Stimulated activated CD4-positive, alpha-beta T cell treated with anti-CD3 and anti-CD28 coated beads, Interleukin-4, amount 100 ng/mL, for 48 hours (primary cell): ENCODE data around the gene PRSS33.

ENCODE experiments used
- DNase-seq, 2 donors: peaks; one replicate each; pipeline ENCODE4 v3.0.0-alpha.2; 2020; ENCODE audit warnings: low read depth in 2 of 2

PRSS33 gene

DNA sequence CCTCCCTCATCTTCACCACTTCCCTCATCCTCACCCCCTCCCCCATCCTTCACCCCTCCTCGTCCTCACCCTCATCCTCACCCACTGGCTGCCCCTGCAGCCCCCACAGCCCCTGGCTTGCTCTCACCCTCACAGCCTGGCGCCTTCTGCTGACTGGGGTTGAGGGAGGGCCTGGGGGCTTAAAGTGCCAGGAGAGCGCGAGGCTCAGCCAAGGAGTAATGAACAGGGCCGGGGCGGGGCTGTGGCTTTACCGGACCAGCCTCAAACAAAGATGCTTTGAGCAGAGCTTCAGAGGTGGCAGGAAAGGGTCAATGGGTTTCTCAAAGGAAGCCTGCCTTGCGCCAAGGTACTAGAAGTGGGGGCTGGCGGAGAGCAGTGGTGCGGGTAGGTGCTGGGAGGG, at the start of gene PRSS33:
PRSS33 (minus strand) TSS at position 155 of the 400 bp plus-strand sequence. CDS start 1,013 bp downstream, outside the sequence.
- no peak for DNase-seq

DNA sequence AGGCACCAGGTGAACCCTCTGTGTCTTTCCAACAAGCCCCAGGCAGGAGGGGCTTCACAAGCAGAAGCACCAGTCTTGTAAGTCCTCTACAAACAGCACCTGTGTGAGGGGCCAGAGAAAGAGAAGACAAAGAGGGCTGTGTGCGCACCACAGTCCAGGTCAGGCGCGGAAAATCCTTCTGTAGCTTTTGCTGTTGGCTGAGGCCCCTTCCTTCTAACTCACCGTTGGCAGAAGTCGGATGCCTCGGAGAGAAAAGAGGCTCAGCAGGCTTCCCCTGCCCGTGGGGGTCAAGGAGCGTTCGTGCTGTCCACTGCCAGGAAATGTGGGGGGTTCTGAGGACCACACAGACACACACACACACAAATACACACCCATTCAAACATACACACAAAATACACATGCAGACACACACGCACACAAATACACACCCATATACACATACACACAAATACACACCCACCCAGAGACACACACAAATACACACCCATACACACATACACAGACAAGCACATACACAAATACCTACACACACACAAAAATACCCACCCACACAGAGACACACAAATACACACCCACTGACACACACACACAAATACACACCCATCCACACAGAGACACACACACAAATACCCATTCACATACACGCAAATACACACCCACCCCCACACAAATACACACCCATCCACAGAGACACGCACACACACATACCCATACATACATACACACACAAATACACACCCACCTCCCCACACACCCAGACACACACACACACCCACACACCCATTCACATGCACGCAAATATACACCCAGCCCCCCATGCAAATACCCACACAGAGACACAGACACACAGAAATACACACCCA, 49.5 kb upstream of the PRSS33 start:
- no peak for DNase-seq

DNA sequence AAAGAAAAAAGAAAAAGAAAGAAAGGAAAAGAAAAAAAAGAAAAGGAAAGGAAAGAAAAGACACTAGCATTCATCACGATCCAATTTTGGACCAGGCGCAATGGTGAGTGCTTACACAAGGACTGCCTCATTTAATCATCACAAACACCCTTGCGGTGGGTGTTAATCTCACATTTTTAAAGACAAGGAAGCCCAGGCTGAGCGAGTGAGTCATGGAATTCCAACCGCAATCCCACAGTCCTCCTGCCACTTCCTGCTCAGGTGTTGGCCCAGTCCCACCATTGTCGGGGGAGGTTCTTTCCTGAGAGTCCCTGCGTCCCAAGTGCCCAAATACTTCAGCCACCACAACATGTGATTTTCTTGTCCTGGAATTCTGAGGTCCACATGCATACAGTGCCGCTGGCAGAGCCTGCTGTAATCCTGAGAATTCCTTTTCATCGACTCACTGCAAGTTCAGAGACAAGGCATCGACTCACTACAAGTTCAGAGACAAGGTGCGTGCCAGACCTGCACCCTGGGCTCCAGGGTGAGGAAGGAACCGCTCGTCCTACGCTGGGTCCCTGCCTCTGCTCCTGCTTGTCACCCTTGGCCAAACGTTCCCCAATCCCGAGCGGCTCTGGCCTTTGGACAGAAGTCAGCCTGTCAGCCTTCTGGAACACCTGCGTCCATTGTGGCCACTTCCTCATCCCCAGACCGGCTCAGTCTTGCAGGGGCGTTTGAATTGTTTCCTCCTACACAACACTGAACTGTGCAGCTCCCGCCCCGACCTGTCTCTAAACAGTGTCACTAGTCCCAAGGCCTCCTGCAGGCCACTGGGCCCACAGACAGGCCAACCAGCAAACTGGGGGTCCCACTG, 48.5 kb upstream of the PRSS33 start:
- DNase-seq = no peak

- no peak for DNase-seq
These were observed 47.6 kb upstream of the PRSS33 start for GRCh38 chr16:2834968-2835367.

- no peak for DNase-seq
These were observed 46.4 kb upstream of the PRSS33 start for GRCh38 chr16:2833776-2834175.

- no peak for DNase-seq
These were observed 43.8 kb upstream of the PRSS33 start for GRCh38 chr16:2831203-2831602.

DNA sequence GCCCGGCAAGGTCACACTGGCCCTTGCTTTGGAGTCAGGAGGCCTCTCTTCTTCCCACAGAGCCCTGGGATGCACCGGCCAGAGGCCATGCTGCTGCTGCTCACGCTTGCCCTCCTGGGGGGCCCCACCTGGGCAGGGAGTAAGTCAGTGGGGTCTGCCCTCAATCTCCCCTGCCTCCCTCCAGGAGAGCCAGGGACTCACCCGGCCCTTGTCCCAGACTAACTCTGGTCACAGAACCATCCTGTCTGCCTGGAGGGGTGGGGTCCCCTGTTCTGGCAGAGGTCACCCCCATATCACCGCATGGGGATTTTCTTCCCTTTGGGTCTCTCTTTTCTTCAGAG, 43.0 kb upstream of the PRSS33 start:
- DNase-seq = no peak

DNA sequence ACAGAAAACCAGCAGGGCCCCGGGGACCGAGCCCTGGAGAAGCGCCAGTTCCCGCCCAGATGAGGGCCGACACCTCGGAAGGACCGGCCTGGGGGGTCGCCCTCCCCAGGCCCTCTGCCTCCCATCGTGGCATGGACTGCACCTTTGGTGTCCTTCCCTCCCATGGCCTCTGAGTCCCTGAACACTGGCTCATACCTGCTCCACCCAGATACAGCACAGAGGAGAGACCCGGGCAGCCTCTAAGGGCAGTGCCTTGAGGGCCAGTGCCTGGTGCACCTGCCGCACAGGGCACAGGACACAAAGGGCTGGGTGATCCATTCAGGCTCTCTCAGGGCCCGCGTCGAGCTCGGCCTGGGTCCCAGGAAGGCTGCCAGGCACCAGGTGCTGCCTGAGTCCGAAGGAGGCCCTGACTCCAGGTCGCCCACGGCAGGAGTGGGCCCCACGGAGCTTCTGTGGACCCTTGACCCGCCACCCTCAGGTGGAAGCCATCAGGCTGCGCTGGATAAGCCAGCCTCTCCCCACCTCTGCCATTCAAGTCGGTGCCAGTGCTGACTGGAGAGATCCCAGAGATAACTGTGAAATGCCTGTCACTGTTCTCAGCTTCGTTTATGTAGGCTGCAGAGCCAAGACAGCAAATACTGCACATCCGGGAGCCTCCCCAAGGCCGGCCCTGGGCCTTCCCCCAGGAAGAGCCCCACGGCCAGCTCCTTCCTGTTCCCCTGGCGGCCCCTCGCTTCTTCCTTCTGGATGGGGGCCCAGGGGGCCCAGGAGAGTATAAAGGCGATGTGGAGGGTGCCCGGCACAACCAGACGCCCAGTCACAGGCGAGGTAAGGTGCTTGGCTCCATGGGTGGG, 42.4 kb upstream of the PRSS33 start, which contains the start of gene ZG16B:
ZG16B (plus strand) TSS at position 803 of the 854 bp plus-strand sequence. CDS start 139 bp downstream, outside the sequence.
- no peak for DNase-seq

- no peak for DNase-seq
These were observed 41.6 kb upstream of the PRSS33 start for GRCh38 chr16:2828876-2829430.

- DNase-seq = no peak
These were observed 41.1 kb upstream of the PRSS33 start for GRCh38 chr16:2828521-2828840.

DNA sequence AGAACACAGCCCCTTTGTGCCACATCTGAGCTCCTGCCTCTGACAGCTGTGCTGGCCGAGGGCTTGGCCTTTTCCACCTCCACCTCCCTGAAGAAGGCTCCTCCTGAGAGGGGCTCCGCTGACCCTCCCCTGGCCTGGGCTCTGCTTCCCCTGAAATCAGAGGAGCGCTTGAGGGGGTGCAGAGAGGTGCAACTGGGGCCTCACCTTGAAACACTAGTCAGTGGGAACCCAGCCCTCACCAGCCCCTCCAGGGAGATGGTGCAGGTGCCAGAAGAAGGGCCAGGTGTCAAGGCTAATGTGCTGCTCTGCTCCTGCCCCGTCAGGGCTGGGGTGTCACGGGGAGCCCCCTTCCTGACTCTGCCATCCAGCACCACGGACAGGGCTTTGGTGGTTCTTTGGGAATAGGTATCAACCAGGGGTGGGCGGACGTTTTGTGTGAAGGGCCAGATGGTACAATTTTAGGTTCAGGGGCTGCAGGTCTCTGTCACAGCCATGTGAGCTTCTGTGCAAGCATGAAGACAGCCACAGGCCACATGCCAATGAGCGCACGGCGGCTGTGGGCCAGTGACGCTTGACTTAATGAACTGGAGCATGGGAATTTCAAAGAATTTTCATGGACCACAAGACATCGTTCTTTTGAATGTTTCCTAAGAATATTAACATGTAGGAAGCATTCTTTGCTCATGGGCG, 40.6 kb upstream of the PRSS33 start:
- DNase-seq = no peak

DNA sequence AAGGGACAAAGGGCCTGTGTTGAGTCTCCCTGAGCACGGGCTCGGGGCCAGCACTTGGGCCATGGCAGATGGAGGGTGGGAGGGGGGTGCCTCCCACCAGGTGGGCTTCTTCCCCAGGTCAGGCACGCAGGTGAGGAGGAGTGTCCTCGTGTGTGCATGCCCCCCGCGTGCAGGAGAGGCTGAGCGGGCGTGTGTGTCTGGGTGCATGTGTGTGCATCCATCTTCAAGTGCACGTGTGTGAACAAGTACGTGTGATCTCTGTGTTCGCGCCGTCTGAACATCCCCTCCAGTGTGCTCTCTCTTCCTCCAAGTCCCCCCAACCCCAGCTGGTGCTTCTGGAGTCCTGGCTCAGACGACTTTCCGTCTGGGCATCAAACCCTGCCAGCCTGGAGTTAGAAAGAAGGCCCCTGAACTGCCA, 40.0 kb upstream of the PRSS33 start:
- no peak for DNase-seq

DNA sequence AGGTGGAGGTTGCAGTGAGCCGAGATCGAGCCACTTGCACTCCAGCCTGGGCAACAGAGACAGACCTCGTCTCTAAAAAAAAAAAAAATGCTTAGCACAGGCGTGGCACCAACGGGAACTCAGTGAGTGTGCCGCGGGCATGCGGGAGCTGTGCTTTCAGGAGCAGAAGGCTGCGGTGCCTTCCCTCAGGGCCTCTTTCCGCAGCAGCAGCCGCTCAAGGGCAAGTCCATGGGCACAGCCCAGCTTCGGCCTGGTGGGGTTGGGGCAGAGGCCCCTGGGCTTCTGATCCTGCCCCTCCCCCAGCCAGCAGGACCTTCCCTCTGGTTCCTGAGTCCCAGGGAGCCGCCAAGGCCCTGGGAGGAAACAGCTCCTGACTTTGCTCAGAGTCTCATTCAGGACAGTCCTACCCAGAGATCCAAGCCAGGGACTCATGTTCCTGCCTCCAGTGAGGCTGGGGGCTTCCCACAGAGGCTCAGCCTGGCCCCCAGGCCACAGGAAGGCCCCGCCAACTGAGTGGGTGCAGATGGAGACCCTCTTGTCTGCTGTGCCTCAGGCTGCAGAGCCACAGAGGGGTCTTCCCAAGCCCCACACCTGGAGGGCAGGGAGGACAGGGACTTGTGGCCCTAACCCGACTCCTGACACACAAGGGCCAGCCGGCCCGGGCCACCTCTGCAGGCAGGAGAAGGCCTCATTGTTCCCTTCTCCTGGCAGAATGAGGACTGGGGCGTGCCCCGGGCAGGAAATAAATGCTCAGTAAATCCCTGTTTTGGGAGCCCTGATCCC, 39.4 kb upstream of the PRSS33 start:
- no peak for DNase-seq

- DNase-seq = no peak
These were observed 38.5 kb upstream of the PRSS33 start for GRCh38 chr16:2825906-2826305.

DNA sequence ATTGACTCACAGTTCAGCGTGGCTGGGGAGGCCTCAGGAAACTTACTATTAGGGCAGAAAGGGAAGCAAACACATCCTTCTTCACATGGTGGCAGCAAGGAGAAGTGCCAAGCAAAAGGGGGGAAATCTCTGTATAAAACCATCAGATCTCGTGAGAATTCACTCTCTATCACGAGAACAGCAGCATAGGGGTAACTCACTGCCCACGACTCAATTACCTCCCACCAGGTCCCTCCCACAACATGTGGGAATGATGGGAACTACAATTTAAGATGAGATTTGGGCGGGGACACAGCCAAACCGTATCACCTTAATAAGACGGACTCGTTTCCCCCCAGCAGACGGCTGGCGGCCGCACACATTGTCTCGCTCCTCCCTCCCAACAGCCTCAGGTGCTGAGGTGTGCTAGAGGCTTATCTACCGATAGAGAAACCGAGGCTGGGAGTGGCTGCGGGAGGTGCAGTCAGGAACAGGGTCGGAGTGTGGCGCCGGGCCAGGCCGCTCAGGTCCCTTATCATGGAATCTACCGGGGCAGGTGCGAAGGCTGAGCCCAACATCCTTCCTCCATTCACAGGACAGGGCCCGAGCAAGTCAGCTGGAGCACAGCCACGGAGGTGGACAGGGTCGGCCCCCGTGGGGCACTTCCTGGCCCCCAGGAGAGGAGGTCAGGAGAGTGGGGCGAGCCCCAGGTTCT, 37.8 kb upstream of the PRSS33 start:
- DNase-seq = no peak

- DNase-seq = no peak
These were observed 37.3 kb upstream of the PRSS33 start for GRCh38 chr16:2824626-2825025.

GRCh38 chr16:2822496-2822895, 35.1 kb upstream of the PRSS33 start:
- DNase-seq = no peak

GRCh38 chr16:2822158-2822495, 34.8 kb upstream of the PRSS33 start:
- no peak for DNase-seq

DNA sequence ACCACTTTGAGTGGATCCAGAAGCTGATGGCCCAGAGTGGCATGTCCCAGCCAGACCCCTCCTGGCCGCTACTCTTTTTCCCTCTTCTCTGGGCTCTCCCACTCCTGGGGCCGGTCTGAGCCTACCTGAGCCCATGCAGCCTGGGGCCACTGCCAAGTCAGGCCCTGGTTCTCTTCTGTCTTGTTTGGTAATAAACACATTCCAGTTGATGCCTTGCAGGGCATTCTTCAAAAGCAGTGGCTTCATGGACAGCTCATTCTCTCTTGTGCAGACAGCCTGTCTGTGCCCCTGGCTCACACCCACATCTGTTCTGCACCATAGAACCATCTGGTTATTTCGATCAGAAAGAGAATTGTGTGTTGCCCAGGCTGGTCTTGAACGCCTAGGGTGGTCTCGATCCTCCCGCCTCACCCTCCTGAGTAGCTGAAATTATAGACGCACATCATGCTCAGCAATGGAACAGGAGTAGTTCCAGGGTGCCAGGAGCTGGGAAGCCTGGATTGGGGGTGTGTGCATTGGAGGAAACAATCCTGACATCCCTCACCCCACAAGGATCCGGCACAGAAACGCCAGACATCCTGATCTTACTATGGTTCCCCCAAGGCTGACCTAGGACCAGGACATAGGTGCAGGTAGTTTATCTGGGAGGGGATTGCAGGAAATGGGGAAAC, 34.3 kb upstream of the PRSS33 start:
- no peak for DNase-seq
